Uterus (tissue), 4 donors: ENCODE data around the gene SOX10. TPM values are rescaled to one million over a fixed set of nuclear protein-coding genes. Genes with fewer than 3 reads are reported as not detected.

Experiments used
- DNase-seq, 2 donors: peaks; one replicate each; pipeline ENCODE4 v3.0.0-alpha.2; 2019 to 2020
- H3K27ac ChIP-seq, 2 donors: fragments of 200-600 bp; sonication (generic); 1 replicate in 1 of 2; 2 replicates in 1 of 2; pipeline ENCODE4 v1.5.1; 2016 to 2018
- H3K27me3 ChIP-seq, 2 donors: fragments of 200-600 bp; sonication (generic); one replicate each; pipeline ENCODE4 v1.5.1; 2018 to 2019; ENCODE audit warnings: control low read depth in 1 of 2
- H3K36me3 ChIP-seq, 2 donors: fragments of 200-600 bp; sonication (generic); one replicate each; pipeline ENCODE4 v1.5.1; 2019; ENCODE audit warnings: control low read depth in 1 of 2
- H3K4me1 ChIP-seq, 2 donors: fragments of 200-600 bp; sonication (generic); one replicate each; pipeline ENCODE4 v1.5.1; 2018 to 2019; ENCODE audit warnings: control low read depth in 1 of 2
- H3K4me3 ChIP-seq, 2 donors: fragments of 200-600 bp; sonication (generic); 1 replicate in 1 of 2; 2 replicates in 1 of 2; pipeline ENCODE4 v1.5.1; 2018 to 2019; ENCODE audit warnings: mild to moderate bottlenecking in 1 of 2
- H3K9me3 ChIP-seq, 2 donors: fragments of 200-600 bp; sonication (generic); one replicate each; pipeline ENCODE4 v1.5.1; 2019; ENCODE audit warnings: control low read depth in 1 of 2
- CTCF ChIP-seq, 4 experiments: fragments of 200-600 bp in 2 of 4; fragments of 450-650 bp in 2 of 4; sonication (generic) in 2 of 4; IDR thresholded peaks; one replicate each; pipeline ENCODE4 v1.5.1; 2016 to 2019; ENCODE audit warnings: antibody characterized with exemption in 4 of 4, mild to moderate bottlenecking in 2 of 4, moderate library complexity in 1 of 4
- POLR2A ChIP-seq, 2 donors: fragments of 450-650 bp; IDR thresholded peaks; one replicate each; pipeline ENCODE4 v1.6.1; 2016; ENCODE audit warnings: antibody characterized with exemption in 2 of 2, mild to moderate bottlenecking in 1 of 2, moderate library complexity in 1 of 2
- intact Hi-C: fragments of 100-400 bp; cut with DNase I; formaldehyde crosslinking; loops from one replicate; pipeline ENCODE4 v1.15.1; 2023; ENCODE audit warnings: low total_unique reads
- total RNA-seq, 4 donors: library from RNA; depleted of rRNA in 3 of 4; stranded (reverse); fragments of >200 nt in 3 of 4; gene quantifications; one replicate each; pipeline versions ENCODE4 v1.1.0 to v1.2.4, GENCODE V29; 2014 to 2023
- donor health status: DM: yes; HTN: yes; CAD: no.

The SOX10 gene
- total RNA-seq: 1 to 10 TPM in 2 of 4 donors, not detected in 2; 2.3 to 3.8 TPM

- Histone ChIP-seq H3K4me3 (no peak within 1 kb of the TSS), H3K27me3 (no peaks in the 10 kb centered on the region), H3K4me1 (no peaks in the 10 kb centered on the region), H3K9me3 (no peaks in the 10 kb centered on the region), H3K27ac (no peak within 1 kb of the TSS), H3K36me3 (no peaks in the 10 kb centered on the region)
- no peak for TF ChIP-seq CTCF (IDR thresholded peaks at IDR 0.05)
- no peak for TF ChIP-seq POLR2A (IDR thresholded peaks at IDR 0.05)
- intact Hi-C loops: no loop called here
- DNase-seq: no peak
Observed at GRCh38 chr22:37983860-37984791, at the start of gene SOX10. SOX10 (minus strand) TSS chr22:37984555; CDS start chr22:37983784, 771 bp downstream.

GRCh38 chr22:38033522-38034277 is 49.3 kb upstream of the SOX10 start:
- H3K4me3 ChIP-seq: no peak overlapping the region
- H3K9me3 ChIP-seq: no peaks in the 10 kb centered on the region
- no peaks in the 10 kb centered on the region for H3K27me3 ChIP-seq
- no peak for DNase-seq
- peak overlapping the region; percentile 40 to 45 for H3K27ac ChIP-seq
- TF ChIP-seq POLR2A (IDR thresholded peaks at IDR 0.05): no peak
- TF ChIP-seq CTCF (IDR thresholded peaks at IDR 0.05): no peak
- intact Hi-C loops: no loop called here
- peaks cover 0 to 6% of the 10 kb centered on the region in 2 donors for H3K4me1 ChIP-seq
- H3K36me3 ChIP-seq: no peaks in the 10 kb centered on the region

GRCh38 chr22:38032681-38033521 is 48.5 kb upstream of the SOX10 start:
- peaks cover 0 to 6% of the 10 kb centered on the region in 2 donors for H3K4me1 ChIP-seq
- TF ChIP-seq CTCF (IDR thresholded peaks at IDR 0.05) (no peak), POLR2A (IDR thresholded peaks at IDR 0.05) (no peak)

GRCh38 chr22:38031491-38031890 is 47.1 kb upstream of the SOX10 start:
- no peak overlapping the region for H3K4me3 ChIP-seq
- no peaks in the 10 kb centered on the region for H3K9me3 ChIP-seq
- no peak for DNase-seq
- intact Hi-C loops: no loop called here
- no peak for TF ChIP-seq POLR2A (IDR thresholded peaks at IDR 0.05)
- TF ChIP-seq CTCF (IDR thresholded peaks at IDR 0.05): no peak
- no peaks in the 10 kb centered on the region for H3K27me3 ChIP-seq
- H3K27ac ChIP-seq: no peak overlapping the region
- no peaks in the 10 kb centered on the region for H3K36me3 ChIP-seq
- peaks cover 0 to 6% of the 10 kb centered on the region in 2 donors for H3K4me1 ChIP-seq

More at GRCh38 chr22:38032681-38033521, 48.5 kb upstream of the SOX10 start:
- Histone ChIP-seq H3K27ac (peak overlapping the region in 1 of 2 donors; percentile 16), H3K27me3 (no peaks in the 10 kb centered on the region), H3K36me3 (no peaks in the 10 kb centered on the region), H3K4me3 (no peak overlapping the region), H3K9me3 (no peaks in the 10 kb centered on the region)
- intact Hi-C loops: no loop called here
- DNase-seq: peak; percentile 60 to 83
